Activated T-cell treated with anti-CD3 and anti-CD28 coated beads for 1 hour (primary cell): ENCODE measurements around the gene C19orf25.
"Not testable (repeated sequence)": the region's sequence is repeated elsewhere in the genome, so short reads cannot be mapped to it uniquely, and the experiment has no call there.

Experiments used
- DNase-seq: peaks from one replicate; pipeline ENCODE4 v3.0.0-alpha.2; 2020; ENCODE audit warnings: low read depth

Gene C19orf25

DNA sequence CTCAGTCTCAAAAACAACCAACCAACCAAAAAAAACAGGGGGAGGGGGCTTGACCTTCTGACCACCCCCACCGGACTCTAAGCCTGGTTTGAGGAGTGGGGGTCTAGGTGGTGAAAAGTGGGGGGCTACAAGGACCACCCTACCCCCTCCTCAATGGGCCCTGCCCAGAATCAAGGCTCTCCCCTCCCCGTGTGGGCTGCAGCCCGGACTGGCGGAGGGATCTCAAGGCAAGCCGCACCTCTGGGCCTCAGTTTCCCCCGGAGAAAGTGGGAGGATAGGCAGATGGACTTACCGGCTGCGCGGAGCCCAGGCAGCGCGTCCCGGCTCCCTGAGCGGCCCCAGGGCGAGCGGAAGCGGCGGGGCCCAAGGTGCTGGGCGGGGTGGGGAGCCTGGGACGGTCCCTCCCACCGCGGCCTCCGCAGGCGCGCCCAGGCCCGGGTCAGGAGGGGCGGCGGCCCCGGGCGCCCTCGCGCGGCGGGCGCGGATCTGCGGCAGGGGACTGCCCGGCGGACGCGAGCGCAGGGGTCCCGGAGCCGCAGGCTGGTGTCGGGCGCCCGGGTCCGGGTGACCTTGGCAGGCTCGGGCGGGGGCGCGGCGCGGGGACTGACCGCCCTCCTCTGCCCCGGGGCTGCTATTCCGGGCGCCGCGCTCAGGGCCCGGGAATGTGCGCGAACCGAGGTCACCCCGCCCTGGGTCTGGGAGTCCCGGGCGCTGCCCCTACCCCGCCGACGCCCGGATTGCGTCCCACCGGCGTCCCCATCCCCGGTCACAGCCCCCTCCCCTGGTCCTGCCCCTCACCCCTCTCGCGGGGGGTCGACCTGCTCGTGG lies 33.9 kb upstream of the C19orf25 start, which contains the start of gene ADAMTSL5:
Gene ADAMTSL5 (minus strand): TSS at position 349 of the 828 bp plus-strand sequence. CDS start 2,076 bp downstream, outside the sequence.
- peak; percentile 35 for DNase-seq

DNA sequence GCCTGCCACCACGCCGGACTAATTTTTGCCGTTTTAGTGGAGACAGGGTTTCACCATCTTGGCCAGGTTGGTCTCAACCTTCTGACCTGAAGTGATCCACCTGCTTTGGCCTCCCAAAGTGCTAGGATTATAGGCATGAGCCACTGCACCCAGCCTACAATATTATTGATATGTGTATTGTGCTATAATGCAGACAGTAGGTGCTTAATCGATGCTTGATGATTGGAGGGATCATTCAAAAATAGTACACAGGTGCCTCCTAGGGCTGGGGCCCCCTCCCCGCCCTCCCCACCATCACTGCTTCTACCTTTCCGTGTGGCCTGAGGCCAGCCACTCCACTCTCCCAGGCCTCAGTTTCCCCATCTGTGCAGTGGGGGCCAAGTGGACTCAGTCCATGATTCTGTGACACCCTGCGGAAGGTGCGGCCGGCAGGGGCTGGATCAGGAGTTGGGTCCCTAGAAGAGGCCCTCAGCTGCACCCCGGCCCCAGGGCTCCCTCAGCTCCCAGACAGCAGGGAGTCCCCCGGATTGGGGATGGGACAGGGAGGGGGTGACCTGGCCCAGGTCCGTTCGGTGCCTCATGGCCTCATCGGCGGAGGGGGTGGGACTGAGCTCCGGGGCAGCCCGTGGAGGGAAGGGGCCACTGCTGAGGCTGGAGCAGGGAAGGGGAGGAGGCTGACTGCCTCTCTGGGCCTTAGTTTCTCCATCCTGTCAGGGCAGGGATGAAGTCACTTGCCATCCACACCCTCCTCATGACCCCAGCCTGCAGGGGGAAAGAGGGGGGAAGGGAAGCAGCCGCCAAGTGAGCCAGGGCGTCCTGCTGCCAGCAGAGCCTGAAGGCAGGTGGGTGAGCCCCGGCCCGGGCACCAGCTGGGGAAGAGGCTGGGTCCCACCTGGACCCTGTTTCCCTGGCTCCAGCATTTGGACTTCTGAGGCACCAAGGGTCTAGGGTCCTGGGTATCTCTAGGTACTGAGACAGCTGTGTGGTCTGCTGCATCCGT lies 32.6 kb upstream of the C19orf25 start:
- DNase-seq = no peak

DNA sequence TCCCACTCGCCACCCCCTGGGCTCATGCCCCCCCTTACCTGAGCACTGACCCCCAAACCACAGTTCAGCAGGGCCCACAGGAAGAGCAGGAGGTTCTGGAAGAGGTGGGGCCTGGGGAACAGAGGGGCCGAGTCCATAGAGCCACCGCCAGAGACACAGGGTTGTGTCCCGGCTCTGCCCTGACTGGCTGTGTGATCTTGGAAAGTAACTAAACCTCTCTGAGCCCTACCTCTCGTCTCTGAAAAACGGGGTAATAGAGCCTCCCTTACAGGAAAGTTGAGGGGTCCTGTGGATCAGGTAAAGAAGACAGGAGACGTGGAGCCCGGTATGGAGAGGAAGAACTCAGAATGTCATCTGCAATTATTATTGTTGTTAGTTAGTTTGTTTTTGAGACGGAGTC lies 31.8 kb upstream of the C19orf25 start:
- no peak for DNase-seq

DNA sequence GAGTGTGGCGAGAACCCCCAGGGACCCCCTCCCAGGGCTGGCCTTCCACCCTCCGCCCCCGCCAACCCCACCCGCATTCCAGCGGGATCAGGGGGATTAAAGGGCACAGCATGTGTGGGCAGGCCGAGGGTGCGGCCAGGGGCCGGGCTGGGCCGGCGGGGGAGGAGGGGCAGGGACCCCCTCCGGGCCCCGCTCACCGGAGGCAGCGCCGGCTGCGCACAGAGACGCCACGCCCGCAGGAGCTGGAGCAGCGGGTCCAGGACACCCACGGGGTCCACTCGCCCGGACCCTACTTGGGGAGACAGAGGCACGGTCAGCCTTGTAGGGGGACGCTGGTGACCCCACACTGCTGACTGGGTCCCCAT lies 31.4 kb upstream of the C19orf25 start:
- DNase-seq = no peak

DNA sequence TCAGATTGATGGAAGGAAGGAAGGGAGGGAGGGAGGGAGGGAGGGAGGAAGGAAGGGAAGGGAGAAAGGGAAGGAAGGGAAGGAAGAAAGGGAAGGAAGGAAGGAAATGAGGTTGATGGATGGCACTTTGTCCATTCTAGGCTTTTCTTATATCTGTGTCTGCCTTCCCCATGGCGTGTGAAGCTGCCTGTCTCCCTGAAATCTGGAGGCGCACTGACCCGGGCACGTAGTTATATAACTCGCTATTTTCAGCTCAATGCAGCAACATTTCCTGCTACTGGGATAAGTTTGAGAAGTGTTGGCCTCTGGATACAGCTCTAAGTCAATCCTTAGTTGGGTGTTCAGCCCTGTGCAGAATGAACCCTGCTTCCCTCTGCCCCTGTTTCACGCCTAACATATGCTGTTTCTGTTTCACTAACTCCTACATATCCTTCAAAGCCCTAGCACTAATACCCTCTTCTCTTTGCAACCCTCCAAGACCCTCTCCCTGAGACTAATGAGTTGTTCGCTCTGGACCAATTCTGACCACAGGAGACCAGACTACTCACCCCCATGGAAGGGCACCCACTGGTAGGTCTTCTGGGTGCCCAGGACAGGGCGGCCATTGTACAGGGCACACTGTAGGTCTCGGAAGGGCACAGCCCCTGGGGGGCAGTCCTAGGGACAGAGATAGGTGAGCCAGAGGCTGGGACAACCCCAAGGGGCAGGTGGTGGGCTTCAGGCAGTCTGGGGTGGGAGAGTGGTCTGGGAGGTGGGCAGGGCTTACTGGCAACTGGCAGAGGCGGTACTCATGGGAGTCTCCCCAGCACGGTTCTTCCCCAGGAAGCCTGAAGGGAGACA lies 30.8 kb upstream of the C19orf25 start:
- no peak for DNase-seq

DNA sequence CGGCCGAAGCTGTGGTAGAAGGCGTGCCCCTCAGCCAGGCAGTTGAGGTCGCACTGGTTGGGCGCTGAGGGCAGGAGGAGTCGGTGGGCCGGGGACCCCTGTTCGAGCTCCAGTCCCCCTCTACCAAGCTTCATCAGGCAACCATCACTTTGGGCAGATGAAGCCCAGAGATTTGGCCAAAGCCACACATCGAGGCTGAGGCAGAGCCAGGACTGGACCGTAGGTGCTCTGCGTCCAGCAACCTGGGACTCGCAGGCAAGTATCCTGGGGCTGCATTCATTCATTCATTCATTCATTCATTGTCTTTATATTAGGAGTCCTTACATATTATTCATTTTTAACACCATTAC lies 29.5 kb upstream of the C19orf25 start:
- no peak for DNase-seq

DNA sequence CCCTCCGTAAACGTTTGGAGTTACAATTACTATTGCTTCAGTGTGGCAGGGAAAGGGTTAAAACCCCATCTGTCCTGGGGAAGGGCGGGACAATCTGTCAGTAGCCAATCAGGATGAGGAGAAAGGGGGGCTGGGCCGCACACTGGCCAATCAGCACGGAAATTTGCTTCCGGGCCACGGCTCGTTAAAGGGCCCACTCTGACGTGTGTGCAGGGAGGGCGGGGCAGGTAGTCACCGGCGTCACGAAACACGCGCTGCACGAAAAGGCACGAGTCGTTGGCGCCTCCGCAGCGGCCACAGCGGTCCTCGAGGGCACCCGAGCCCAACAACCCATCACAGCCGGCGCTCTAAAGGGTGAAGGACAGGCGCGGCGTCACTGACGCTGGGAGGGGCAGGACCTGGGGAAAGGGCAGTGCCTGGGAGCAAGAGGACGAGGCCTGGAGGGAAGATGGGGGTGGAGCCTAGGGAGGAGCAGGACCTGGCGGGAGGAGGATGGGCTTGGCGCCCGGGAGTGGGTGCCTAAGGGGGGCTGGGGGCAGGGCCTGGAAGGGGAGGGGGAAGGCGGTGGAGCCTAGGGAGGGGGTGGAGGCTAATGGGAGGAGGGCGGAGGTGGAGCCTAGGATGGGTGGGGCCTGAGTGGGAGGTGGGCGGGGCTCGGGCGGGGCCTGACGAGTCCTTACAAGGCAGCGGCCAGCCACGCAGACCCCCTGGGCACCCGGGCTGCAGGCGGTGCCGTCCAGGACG lies 28.9 kb upstream of the C19orf25 start:
- peak; percentile 83 for DNase-seq

DNA sequence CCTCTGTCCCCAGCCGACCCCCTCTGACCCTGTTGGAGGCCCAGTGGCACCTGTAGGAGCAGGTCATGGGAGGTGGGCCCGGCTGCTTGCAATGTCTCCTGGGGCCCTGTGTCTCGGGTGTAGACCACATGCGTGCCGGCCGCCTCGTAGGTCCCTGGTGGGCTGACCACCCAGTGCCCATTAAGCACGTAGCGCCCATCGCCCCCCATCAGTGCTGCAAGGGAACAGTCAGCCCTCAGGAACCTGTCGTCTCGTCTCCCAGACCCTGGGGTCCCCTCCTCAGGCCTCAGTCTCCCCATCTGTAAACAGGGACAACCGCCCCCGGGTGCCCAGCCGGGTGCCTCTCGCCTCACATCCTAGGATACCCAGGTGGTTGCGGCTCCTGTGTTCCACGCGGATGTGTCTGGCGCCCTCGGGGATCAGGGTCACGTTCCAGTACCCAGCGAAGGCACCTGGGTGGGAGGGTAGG lies 28.2 kb upstream of the C19orf25 start:
- DNase-seq = no peak

DNA sequence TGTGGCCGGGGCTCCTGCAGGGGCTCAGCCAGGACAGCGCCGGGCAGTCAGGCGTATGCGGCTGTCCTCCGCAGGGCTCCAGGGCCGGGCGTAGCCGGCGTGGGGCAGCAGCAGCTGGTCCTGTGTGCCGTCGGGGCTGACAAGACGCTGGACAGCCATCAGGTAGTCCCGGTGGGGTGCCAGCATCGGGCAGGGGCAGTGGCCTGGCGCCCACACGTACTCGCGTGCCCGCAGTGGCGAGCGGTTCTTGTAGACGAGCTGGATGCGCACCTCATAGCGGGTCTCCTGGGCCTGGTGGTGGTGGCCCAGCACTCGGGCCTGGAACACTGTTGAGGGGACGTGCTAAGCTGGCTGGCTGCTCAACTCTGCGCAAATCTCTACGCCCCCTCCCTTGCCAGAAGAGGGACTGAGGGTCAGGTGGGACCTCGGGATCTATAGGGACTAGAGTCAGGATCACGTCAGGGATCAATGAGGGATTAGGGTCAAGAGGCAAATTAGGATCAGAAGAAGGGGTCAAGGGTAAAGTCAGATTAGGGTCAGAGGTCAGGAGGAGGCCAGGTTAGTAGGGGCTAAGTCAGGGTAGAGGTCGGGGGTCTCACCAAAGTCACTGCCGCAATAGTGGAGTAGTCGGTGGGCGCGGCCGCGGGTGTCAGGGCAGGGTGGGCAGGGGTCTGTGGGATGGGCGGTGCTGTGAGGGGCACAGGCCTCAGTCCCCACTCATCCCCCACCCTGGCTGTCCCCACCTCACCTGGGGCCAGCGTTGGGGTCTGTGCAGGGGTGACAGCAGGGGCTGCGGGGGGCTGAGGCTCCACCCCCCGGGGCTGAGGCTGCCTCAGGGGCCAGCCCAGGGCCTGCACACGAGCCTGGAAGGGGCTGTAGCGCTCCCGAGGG lies 27.2 kb upstream of the C19orf25 start:
- DNase-seq = no peak

DNA sequence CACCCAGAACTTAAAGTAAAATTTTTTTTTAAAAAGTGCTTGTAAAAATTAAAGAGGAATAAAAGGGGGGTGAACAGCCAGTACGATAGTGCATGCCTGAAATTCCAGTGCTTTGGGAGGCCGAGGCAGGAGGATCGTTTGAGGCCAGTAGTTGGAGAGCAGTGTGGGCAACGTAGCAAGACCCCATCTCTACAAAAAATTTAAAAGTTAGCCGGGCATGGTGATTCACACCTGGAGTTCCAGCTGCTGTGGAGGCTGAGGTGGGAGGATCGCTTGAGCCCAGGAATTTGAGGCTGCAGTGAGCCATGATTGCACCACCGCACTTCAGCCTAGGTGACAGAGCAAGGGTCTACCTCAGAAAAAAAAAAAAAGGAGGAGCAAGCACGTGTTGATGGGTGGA lies 26.0 kb upstream of the C19orf25 start:
- DNase-seq = no peak

DNA sequence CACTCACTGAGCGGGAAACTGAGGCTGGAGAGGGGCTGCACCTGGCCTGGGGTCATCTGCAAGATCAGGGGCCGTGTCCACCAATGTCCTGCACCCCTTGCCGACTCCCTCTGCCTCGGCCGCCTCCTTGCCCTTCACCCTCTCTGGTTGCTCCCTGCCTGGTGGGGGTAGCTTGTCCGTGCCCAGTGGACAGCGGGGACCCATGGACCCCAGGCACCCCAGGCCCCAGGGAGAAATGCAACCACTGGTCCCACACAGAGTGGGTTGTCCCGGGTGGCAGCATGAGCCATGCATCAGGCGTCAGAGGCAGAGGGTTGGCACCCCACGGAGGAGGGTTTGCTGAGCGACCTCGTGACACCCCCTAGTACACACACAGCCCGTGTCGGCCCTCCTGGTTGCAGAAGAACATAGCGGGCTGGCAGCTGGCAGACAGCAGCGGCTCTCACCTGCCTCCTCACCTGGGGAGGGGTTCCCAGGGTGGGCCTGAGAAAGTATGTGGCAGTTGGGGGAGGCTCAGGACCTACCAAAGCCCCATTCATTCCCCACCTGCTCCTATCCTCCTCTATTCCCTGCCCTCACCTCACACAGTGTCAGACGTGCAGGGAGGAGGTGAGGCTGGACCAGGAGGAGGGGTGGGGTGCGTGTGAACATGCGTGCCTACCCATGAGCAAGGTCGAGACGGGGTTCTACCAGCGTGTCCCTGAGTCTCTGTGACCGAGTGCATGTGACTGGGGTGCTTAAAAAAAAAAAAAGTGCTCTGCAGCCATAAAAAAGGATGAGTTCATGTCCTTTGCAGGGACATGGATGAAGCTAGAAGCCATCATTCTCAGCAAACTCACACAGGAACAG lies 25.1 kb upstream of the C19orf25 start:
- no peak for DNase-seq

DNA sequence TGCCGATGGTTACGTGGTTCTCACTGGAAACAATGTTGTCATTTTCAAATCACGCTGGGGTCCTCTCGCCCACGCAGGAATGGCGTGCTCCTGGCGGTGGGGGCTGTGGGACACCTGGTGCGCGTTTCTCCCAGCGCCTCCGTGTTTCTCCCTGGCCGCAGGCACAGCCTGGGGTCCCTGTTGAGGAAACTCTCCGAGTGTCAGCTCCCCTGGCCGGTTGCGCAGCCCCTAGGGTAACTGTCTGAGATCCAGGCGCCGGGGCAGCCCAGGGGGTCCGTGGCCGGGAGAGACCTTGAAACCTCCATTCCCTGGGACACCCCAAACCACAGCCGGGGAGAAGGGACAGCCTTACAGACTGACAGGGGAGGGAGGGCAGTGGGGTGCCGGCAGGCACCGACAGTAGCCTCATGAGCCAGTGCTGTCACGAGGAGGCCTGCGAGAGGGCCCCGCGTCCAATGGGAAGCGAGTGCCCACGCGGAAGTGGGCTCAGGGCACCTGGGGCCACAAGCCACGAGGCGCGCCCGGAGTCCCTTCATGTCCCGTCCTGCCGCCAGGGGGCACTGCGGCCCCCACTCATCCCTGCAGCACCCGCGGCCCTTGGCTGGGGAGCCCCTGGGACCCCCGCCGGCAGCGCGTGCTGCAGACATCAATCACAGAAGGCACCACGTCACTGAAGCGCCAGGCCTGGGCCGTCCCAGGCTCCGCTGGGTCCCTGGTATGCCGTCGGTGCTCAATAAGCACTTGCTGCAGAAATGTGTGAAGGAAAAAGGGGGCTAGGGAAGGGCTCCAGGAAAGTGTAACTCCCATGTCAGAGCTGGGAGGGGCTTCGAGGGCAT lies 24.3 kb upstream of the C19orf25 start:
- peak; percentile 59 for DNase-seq

DNA sequence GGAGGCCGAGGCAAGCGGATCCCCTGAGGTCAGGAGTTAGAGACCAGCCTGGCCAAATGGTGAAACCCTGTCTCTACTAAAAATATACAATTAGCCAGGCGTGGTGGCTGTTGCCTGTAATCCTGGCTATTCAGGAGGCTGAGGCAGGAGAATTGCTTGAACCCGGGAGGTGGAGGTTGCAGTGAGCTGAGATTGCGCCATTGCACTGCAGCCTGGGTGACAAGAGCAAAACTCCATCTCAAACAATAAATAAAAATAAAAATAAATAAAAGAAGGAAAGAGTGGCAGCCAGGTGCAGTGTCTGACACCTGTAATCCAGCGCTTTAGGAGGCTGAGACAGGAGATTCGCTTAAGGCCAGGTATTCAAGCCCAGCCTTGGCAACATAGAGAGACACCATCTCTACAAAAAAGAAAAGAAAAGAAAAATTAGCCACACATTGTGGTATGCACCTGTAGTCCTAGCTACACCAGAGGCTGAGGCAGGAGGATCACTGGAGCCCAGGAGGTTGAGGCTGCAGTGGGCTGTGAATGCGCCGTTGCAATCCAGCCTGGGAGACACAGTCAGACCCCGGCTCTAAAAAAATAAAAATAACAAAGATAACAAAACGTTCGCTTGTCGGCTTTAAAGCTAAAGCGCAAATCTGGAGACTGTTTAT lies 23.5 kb upstream of the C19orf25 start:
- DNase-seq = no peak

DNA sequence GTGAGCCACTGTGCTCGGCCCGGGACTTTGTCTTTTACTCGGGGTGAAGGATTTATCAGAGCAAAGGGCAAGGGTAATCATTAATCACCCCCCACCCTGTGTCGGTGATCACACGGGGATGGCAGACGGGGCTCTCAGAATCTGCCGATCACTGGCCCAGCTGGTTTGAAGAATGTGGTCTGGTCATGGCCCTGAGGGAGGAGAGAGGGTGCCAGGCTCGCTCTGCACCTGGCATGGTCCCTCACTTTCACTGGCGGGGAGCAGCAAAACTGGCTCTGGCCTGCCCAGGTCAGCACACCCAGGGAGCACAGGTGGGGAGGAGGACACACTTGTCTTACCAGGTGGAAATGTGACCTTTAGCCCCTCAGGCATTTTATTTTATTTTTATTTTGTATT lies 22.2 kb upstream of the C19orf25 start:
- no peak for DNase-seq

DNA sequence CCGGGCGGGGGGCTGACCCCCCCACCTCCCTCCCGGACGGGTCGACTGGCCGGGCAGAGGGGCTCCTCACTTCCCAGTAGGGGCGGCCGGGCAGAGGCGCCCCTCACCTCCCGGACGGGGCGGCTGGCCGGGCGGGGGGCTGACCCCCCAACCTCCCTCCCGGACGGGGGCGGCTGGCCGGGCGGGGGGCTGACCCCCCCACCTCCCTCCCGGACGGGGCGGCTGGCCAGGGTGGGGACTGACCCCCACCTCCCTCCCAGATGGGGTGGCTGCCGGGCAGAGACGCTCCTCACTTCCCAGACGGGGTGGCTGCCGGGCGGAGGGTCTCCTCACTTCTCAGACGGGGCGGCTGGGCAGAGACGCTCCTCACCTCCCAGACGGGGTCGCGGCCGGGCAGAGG lies 20.2 kb upstream of the C19orf25 start:
- not testable (repeated sequence) for DNase-seq

DNA sequence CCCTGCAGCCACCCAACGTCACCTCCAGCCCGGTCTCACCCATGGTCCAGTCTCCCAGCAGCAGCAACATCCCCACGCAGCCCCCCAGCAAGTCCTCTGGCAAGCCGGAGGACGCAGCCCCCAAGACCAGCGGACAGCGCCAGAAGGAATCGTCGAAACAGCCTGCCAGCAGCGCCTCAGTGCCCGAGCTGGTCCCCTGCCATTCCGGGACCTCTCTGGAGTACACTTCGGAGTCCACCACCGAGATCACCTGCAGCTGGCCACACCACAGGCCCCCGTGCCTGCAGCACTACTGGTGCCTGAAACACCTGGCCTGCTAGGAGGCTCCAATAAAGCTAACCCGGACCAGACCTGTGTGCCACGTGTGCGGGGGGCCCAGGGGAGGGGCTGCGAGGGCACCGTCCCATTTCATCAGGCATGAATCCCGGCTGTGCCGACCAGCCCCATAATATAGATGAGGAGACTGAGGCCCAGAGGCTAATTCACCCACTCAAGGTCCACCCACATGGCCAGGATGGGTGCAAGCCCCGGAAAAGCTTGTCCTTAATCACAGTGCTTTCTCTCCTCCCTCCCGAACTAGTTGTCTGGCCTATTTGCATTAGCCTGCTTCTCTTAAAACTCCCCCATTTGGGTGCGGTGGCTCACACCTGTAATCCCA lies 18.7 kb upstream of the C19orf25 start:
- DNase-seq = no peak
